B cell (primary cell): ENCODE measurements around the gene CZIB. TPM values are rescaled to one million over a fixed set of nuclear protein-coding genes. Genes with fewer than 3 reads are reported as not detected.

Source experiments
- ATAC-seq: fragments of 200-7000 bp; cut with Tn5 transposase; one replicate; pipeline ENCODE4 v1.10.0; 2021; ENCODE audit warnings: low read depth, mild to moderate bottlenecking, moderate number of reproducible peaks, moderate library complexity
- CTCF ChIA-PET: fragments of 350-600 bp; sonication (Branson Sonifier 250); formaldehyde crosslinking; loops from one replicate; lab custom pipeline; 2021; ENCODE audit warnings: antibody characterized with exemption, inconsistent platforms; lab: Charles Lee
- POLR2A ChIA-PET: fragments of 350-600 bp; sonication (Branson Sonifier 250); formaldehyde crosslinking; loops from one replicate; lab custom pipeline; 2021; ENCODE audit warnings: antibody characterized with exemption; lab: Charles Lee
- DNase-seq: peaks from one replicate; pipeline ENCODE4 v3.0.0; 2013
- H2AFZ ChIP-seq: 2 replicates; pipeline ENCODE4 v1.6.1; 2012; ENCODE audit warnings: mild to moderate bottlenecking, low read depth, low read length; ENCODE audit not compliant: insufficient read depth, poor library complexity, severe bottlenecking
- H3K27ac ChIP-seq, 2 donors: 1 replicate in 1 of 2; 2 replicates in 1 of 2; pipeline ENCODE4 v1.5.1; 2012 to 2013; ENCODE audit warnings: low read length in 2 of 2, mild to moderate bottlenecking in 2 of 2, moderate library complexity in 1 of 2
- H3K27me3 ChIP-seq, 4 experiments: fragments of 200-600 bp in 1 of 4; sonication (generic) in 1 of 4; replicated peaks in 1 of 4; 1 replicate in 2 of 4; 2 replicates in 2 of 4; pipeline versions ENCODE4 v1.6.1 to v1.7.0; 2013 to 2016; ENCODE audit warnings: low read length in 3 of 4, mild to moderate bottlenecking in 2 of 4, mixed read lengths in 1 of 4, moderate library complexity in 1 of 4; ENCODE audit not compliant: insufficient read depth in 4 of 4, control insufficient read depth in 3 of 4; ENCODE audit errors: control extremely low read depth in 1 of 4
- H3K36me3 ChIP-seq, 2 experiments: replicated peaks in 1 of 2; 1 replicate in 1 of 2; 2 replicates in 1 of 2; pipeline versions ENCODE4 v1.6.1 to v1.7.1; 2013; ENCODE audit warnings: low read length in 1 of 2; ENCODE audit not compliant: insufficient read depth in 2 of 2, control insufficient read depth in 1 of 2; ENCODE audit errors: control extremely low read depth in 1 of 2, extremely low read depth in 1 of 2
- H3K4me1 ChIP-seq, 2 donors: fragments of 200-600 bp in 1 of 2; sonication (generic) in 1 of 2; 1 replicate in 1 of 2; 2 replicates in 1 of 2; pipeline versions ENCODE4 v1.5.1 to v1.6.1; 2013 to 2017; ENCODE audit warnings: low read length in 2 of 2; ENCODE audit not compliant: control insufficient read depth in 2 of 2, insufficient read depth in 2 of 2
- H3K4me2 ChIP-seq: replicated peaks from 2 replicates; pipeline ENCODE3; 2012; ENCODE audit warnings: mild to moderate bottlenecking, low read depth, low read length; ENCODE audit not compliant: poor library complexity, severe bottlenecking
- H3K4me3 ChIP-seq, 5 experiments: fragments of 200-600 bp in 1 of 5; sonication (generic) in 1 of 5; 1 replicate in 3 of 5; 2 replicates in 2 of 5; pipeline versions ENCODE4 v1.5.1 to v1.7.0; 2011 to 2016; ENCODE audit warnings: low read length in 4 of 5, mild to moderate bottlenecking in 4 of 5, low read depth in 2 of 5, control low read depth in 1 of 5, moderate library complexity in 1 of 5; ENCODE audit not compliant: insufficient read depth in 1 of 5; ENCODE audit errors: control extremely low read depth in 1 of 5, extremely low read depth in 1 of 5
- H3K79me2 ChIP-seq: fragments of 200-600 bp; sonication (generic); one replicate; pipeline ENCODE4 v1.6.0; 2016; ENCODE audit warnings: low read length; ENCODE audit not compliant: control insufficient read depth, insufficient read depth
- H3K9ac ChIP-seq: fragments of 200-600 bp; sonication (generic); 2 replicates; pipeline ENCODE4 v1.6.1; 2017; ENCODE audit warnings: mild to moderate bottlenecking, low read length, moderate library complexity
- H3K9me3 ChIP-seq, 3 donors: one replicate each; pipeline versions ENCODE4 v1.6.1 to v1.7.1; 2013; ENCODE audit warnings: low read length in 2 of 3; ENCODE audit not compliant: control insufficient read depth in 2 of 3, insufficient read depth in 1 of 3; ENCODE audit errors: control extremely low read depth in 1 of 3
- H4K20me1 ChIP-seq: 2 replicates; pipeline ENCODE4 v1.6.0; 2012; ENCODE audit warnings: mild to moderate bottlenecking, low read length; ENCODE audit not compliant: insufficient read depth, control insufficient read depth, poor library complexity, severe bottlenecking
- H3K27ac Mint-ChIP-seq: one replicate; pipeline ENCODE4 v1.8.0; 2021; ENCODE audit warnings: mixed read lengths
- H3K27me3 Mint-ChIP-seq: one replicate; pipeline ENCODE4 v1.8.0; 2021; ENCODE audit warnings: mixed read lengths
- H3K4me1 Mint-ChIP-seq: one replicate; pipeline ENCODE4 v1.8.0; 2021; ENCODE audit warnings: mixed read lengths
- H3K4me3 Mint-ChIP-seq: one replicate; pipeline ENCODE4 v1.8.0; 2021; ENCODE audit warnings: mixed read lengths
- H3K9me3 Mint-ChIP-seq: one replicate; pipeline ENCODE4 v1.8.0; 2022; ENCODE audit warnings: mixed read lengths; ENCODE audit not compliant: insufficient read depth
- CTCF ChIP-seq: fragments of 200-600 bp; IDR thresholded peaks from one replicate; pipeline ENCODE4 v1.8.0; 2022; ENCODE audit warnings: antibody characterized with exemption, mild to moderate bottlenecking
- EZH2 ChIP-seq: IDR thresholded peaks from 2 replicates; pipeline ENCODE4 v1.6.1; 2012; ENCODE audit warnings: borderline replicate concordance, low read depth, mild to moderate bottlenecking, moderate library complexity, low read length; ENCODE audit not compliant: insufficient read depth, poor library complexity, severe bottlenecking
- WGBS: methylation state at CpG from one replicate; pipeline ENCODE4 v1.1.5; 2013; ENCODE audit warnings: missing lambda C conversion rate; ENCODE audit not compliant: insufficient coverage; 5-methylcytosine and 5-hydroxymethylcytosine counted together
- intact Hi-C: fragments of 100-400 bp; cut with micrococcal nuclease; formaldehyde crosslinking; loops from one replicate; pipeline ENCODE4 v1.10.0; 2022
- polyA plus RNA-seq: library from polyadenylated mRNA; depleted of rRNA; stranded (reverse); fragments of >200 nt; gene quantifications from 2 replicates; pipeline ENCODE4 v1.2.3, GENCODE V29; 2012
- total RNA-seq, 2 donors: library from RNA; stranded (reverse); fragments of 120-200 nt in 1 of 2; gene quantifications; 1 replicate in 1 of 2; 2 replicates in 1 of 2; pipeline versions ENCODE4 v1.2.3 to v1.2.4, GENCODE V29; 2013 to 2022

The CZIB gene
- total and polyA plus RNA-seq, 2 donors (not counting 1 experiment from before 2014, with no cell fraction given), result 47.9 to 62.0 TPM

DNA sequence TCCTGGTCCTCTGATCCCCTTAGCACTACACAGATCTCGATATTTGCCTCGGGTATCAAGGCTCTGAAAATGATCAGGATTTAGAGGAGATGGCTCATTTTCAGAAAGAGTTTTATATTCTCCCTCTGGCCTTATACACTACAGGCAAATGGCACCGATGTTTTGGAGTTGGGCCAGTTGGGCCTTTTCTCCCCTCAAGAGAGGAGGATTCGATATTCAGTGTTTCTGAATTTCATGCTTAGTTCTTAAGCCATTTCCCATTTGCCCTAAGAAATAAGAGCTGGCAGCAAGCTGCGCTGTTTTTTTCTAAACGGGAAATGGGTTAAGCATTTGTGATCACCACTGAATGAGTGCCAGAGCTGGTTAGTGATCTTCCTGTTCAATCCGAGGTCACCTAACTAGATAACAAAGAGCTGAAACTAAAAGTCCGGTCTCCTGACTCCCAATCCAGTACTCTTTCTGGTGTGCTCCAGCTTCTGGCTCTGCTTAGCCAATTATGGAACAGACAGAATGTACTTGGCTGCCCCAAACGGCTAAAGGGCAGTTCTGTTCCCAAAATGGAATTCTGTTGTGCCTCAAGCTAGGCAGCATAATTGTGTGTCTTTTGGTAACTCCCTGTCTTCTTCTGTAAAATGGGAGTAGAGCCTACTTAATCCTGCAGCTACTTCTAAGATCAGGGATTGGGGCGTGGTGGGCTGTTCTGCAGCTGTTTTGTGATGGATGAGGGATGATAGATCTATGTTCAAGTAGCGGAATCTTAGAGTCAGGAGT is 25.0 kb downstream of the CZIB start:
- no peaks in the 10 kb centered on the region for H3K9me3 ChIP-seq
- H3K27ac ChIP-seq, result no peak overlapping the region
- H3K4me3 ChIP-seq, result no peak overlapping the region
- peaks cover 16 to 20% of the 10 kb centered on the region in 2 donors for H3K4me1 ChIP-seq
- DNase-seq, result no peak
- no peak for ATAC-seq
- Mint-ChIP-seq H3K9me3 (no peaks in the 10 kb centered on the region), H3K27ac (peak overlapping the region; percentile 75), H3K4me3 (peak overlapping the region; percentile 97), H3K27me3 (no peaks in the 10 kb centered on the region), H3K4me1 (peaks cover 28% of the 10 kb centered on the region)
- TF ChIP-seq CTCF (no peak), EZH2 (no peak)
- H3K36me3 ChIP-seq, result peaks cover 0 to 4% of the 10 kb centered on the region in 2 experiments
- 97% methylated on average over 6 of the region's 11 CpGs for WGBS
- peak overlapping the region; percentile 89 for H2AFZ ChIP-seq
- H3K4me2 ChIP-seq, result no peak overlapping the region
- no peak overlapping the region for H3K9ac ChIP-seq
- peaks cover 21% of the 10 kb centered on the region for H3K79me2 ChIP-seq
- no peaks in the 10 kb centered on the region for H4K20me1 ChIP-seq
- ChIA-PET POLR2A (interaction anchor here (1.0 kb wide), 1 partner anchor 132 kb away, joined by 3 read pairs; the partner anchor contains the start of gene LRP8), CTCF (interaction anchor here (0.8 to 3.1 kb wide), 4 partner anchors 9 to 1316 kb away, joined by 3 to 27 read pairs (median 10); no protein-coding TSS in a partner anchor)
- H3K27me3 ChIP-seq, result no peaks in the 10 kb centered on the region
- intact Hi-C loops, result loop anchor here (1.0 to 2.0 kb wide), 5 partner anchors 25 to 1141 kb away; partner anchors contain the start of genes CC2D1B, CZIB, MAGOH and TXNDC12

DNA sequence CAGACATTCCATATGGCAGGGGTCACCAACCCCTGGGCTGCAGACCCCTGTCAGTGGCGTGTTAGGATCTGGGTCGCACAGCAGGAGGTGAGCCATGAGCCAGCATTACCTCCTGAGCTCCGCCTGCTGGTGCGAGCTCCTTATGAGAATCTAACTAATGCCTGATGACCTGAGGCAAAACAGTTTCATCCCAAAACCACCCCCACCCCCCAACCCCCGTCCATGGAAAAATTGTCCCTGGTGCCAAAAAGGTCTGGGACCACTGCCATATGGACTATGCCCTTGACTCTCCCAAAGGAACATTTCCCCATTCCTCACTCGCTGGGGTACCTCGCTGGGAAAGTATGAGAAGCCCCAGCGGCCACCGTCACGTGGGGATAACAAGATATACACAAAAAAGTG is 30.2 kb downstream of the CZIB start:
- H3K4me1 Mint-ChIP-seq, result no peaks in the 10 kb centered on the region
- Histone ChIP-seq H3K27me3 (peaks cover 0 to 11% (median 7%) of the 10 kb centered on the region in 4 experiments), H3K9me3 (peaks cover 0 to 8% (median 2%) of the 10 kb centered on the region in 3 donors), H3K9ac (no peak overlapping the region), H2AFZ (no peak overlapping the region), H4K20me1 (no peaks in the 10 kb centered on the region), H3K4me3 (no peak overlapping the region), H3K27ac (no peak overlapping the region), H3K79me2 (no peaks in the 10 kb centered on the region), H3K4me2 (no peak overlapping the region), H3K4me1 (no peaks in the 10 kb centered on the region), H3K36me3 (no peaks in the 10 kb centered on the region)
- peaks cover 20% of the 10 kb centered on the region for H3K27me3 Mint-ChIP-seq
- no peak for TF ChIP-seq EZH2
- TF ChIP-seq CTCF, result no peak
- H3K4me3 Mint-ChIP-seq, result no peak overlapping the region
- WGBS, result 94% methylated on average over 10 of the region's 10 CpGs
- no peaks in the 10 kb centered on the region for H3K9me3 Mint-ChIP-seq
- H3K27ac Mint-ChIP-seq, result no peak overlapping the region
- DNase-seq (no peak), ATAC-seq (no peak)
- POLR2A ChIA-PET, result no interaction called here
- intact Hi-C loops, result no loop called here
- CTCF ChIA-PET, result interaction anchor here (1.0 to 1.1 kb wide), 2 partner anchors 10 to 12 kb away, joined by 3 read pairs; no protein-coding TSS in a partner anchor
